Vagina (tissue), 2 donors: Measurements from ENCODE around the gene ZBTB47.

Experiments used
- CTCF ChIP-seq, 3 experiments: fragments of 450-650 bp in 2 of 3; fragments of 200-600 bp in 1 of 3; sonication (generic) in 1 of 3; IDR thresholded peaks; one replicate each; pipeline ENCODE4 v1.5.1; 2017 to 2019; ENCODE audit warnings: antibody characterized with exemption in 3 of 3, mild to moderate bottlenecking in 2 of 3, moderate library complexity in 2 of 3
- POLR2A ChIP-seq, 2 donors: fragments of 450-650 bp; IDR thresholded peaks; one replicate each; pipeline ENCODE4 v1.6.1; 2017; ENCODE audit warnings: antibody characterized with exemption in 2 of 2, mild to moderate bottlenecking in 2 of 2, moderate library complexity in 2 of 2

- TF ChIP-seq CTCF (IDR thresholded peaks at IDR 0.05) (no peak), POLR2A (IDR thresholded peaks at IDR 0.05) (no peak)
Measured at GRCh38 chr3:42632146-42632545, 21.4 kb upstream of the ZBTB47 start.
